Fibroblast of lung (primary cell): Measurements from ENCODE around the gene CYGB. TPM values are rescaled to one million over a fixed set of nuclear protein-coding genes. Genes with fewer than 3 reads are reported as not detected.

ENCODE experiments used
- DNase-seq, 2 donors: peaks; one replicate each; pipeline versions ENCODE4 v3.0.0 to v3.0.0-alpha.2; 2010; ENCODE audit warnings: low read depth in 2 of 2
- H2AFZ ChIP-seq: 2 replicates; pipeline ENCODE4 v1.5.1; 2012; ENCODE audit warnings: low read length, control low read depth, inconsistent platforms
- H3K27ac ChIP-seq: 2 replicates; pipeline ENCODE4 v1.5.1; 2011; ENCODE audit warnings: low read length, control low read depth; ENCODE audit not compliant: insufficient read depth
- H3K27me3 ChIP-seq: 2 replicates; pipeline ENCODE4 v1.5.1; 2011; ENCODE audit warnings: mild to moderate bottlenecking, low read length; ENCODE audit not compliant: control insufficient read depth, insufficient read depth
- H3K36me3 ChIP-seq: 2 replicates; pipeline ENCODE4 v1.5.1; 2011; ENCODE audit warnings: low read length; ENCODE audit not compliant: control insufficient read depth, insufficient read depth
- H3K4me1 ChIP-seq: 2 replicates; pipeline ENCODE4 v1.5.1; 2011; ENCODE audit warnings: low read length; ENCODE audit not compliant: control insufficient read depth, insufficient read depth; ENCODE audit errors: extremely low read depth
- H3K4me2 ChIP-seq: 2 replicates; pipeline ENCODE4 v1.5.1; 2011; ENCODE audit warnings: low read length, control low read depth; ENCODE audit not compliant: insufficient read depth; ENCODE audit errors: extremely low read depth
- H3K4me3 ChIP-seq, 4 experiments: fragments of 200-600 bp in 1 of 4; sonication (generic) in 1 of 4; replicated peaks in 1 of 4; 2 replicates each; pipeline ENCODE4 v1.5.1; 2011 to 2016; ENCODE audit warnings: low read length in 4 of 4, low read depth in 3 of 4, mild to moderate bottlenecking in 3 of 4, control low read depth in 2 of 4, inconsistent platforms in 1 of 4, mixed read lengths in 1 of 4; ENCODE audit not compliant: insufficient read depth in 1 of 4; ENCODE audit errors: control extremely low read depth in 1 of 4
- H3K79me2 ChIP-seq: 2 replicates; pipeline ENCODE4 v1.5.1; 2012; ENCODE audit warnings: mild to moderate bottlenecking, low read length, inconsistent platforms; ENCODE audit not compliant: control insufficient read depth, insufficient read depth
- H3K9ac ChIP-seq: 2 replicates; pipeline ENCODE4 v1.5.1; 2011; ENCODE audit warnings: mild to moderate bottlenecking, low read length, control low read depth; ENCODE audit not compliant: insufficient read depth
- H3K9me3 ChIP-seq: 2 replicates; pipeline ENCODE4 v1.5.1; 2012; ENCODE audit warnings: low read depth, low read length; ENCODE audit not compliant: control insufficient read depth, insufficient read depth
- H4K20me1 ChIP-seq: 2 replicates; pipeline ENCODE4 v1.5.1; 2011; ENCODE audit warnings: low read length; ENCODE audit not compliant: control insufficient read depth, insufficient read depth; ENCODE audit errors: extremely low read depth
- EZH2 ChIP-seq: IDR thresholded peaks from 2 replicates; pipeline ENCODE4 v1.5.1; 2012; ENCODE audit warnings: low read length, control low read depth, mild to moderate bottlenecking; ENCODE audit errors: missing control alignments
- polyA plus RNA-seq, 2 donors: library from polyadenylated mRNA; depleted of rRNA in 1 of 2; stranded (reverse) in 1 of 2; unstranded in 1 of 2; fragments of >200 nt; gene quantifications; 2 replicates each; pipeline ENCODE4 v1.2.1, GENCODE V29; 2011 to 2012; ENCODE audit warnings: missing spikeins in 1 of 2
- total RNA-seq: library from RNA; depleted of rRNA; stranded (reverse); fragments of >200 nt; gene quantifications from 2 replicates; pipeline ENCODE4 v1.2.1, GENCODE V29; 2014
- TF ChIP-seq, protein P1 (sequence below), 2 donors: IDR thresholded peaks in 1 of 2; conservative IDR thresholded peaks in 1 of 2; 1 replicate in 1 of 2; 2 replicates in 1 of 2; pipeline ENCODE4 v1.5.1; 2011 to 2012; ENCODE audit warnings: low read length in 2 of 2, control low read depth in 1 of 2, inconsistent platforms in 1 of 2, low read depth in 1 of 2, mild to moderate bottlenecking in 1 of 2

Gene CYGB
- total and polyA plus RNA-seq, 2 donors (not counting 1 experiment from before 2014, with no cell fraction given), result 10.0 to 12.4 TPM

DNA sequence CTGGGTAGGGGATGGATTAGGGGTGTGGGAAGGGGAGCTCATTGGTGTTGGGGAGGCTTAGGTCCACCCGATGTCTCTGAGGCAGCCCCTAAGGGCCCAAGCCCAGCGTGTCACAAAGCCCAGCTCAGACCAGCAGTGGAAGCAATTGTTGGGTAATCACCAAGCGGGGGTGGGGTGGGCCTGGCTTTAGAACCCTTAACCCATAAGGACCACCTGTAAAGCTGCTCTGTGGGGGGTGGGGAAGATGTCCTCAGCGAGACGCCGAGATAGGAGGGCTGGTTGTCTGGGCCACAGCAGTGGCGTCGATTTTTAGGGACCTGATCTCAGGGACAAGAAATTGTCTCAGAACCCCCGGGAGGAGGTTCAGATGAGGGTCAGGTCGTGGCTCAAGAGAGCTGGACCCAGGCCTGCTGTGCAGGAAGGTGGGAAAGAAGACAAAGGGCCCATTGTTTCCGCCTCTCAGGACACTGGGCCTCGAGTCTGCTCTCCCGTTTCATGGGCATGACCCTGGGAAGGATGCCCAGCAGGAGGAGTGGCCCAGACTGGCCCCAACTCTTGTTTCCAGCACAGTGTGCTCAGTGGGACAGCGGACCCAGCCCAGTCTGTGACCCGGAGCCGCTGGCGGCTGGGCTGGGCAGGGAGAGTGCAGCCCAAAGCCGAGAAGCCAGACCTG, 32.2 kb upstream of the CYGB start:
- Histone ChIP-seq H3K27me3 (no peaks in the 10 kb centered on the region), H3K4me1 (no peaks in the 10 kb centered on the region), H3K27ac (no peak overlapping the region), H3K9ac (no peak overlapping the region), H4K20me1 (no peaks in the 10 kb centered on the region), H3K36me3 (no peaks in the 10 kb centered on the region), H2AFZ (no peak overlapping the region), H3K9me3 (no peaks in the 10 kb centered on the region), H3K4me2 (no peak overlapping the region), H3K79me2 (no peaks in the 10 kb centered on the region), H3K4me3 (no peak overlapping the region)
- TF ChIP-seq, protein P1, sequence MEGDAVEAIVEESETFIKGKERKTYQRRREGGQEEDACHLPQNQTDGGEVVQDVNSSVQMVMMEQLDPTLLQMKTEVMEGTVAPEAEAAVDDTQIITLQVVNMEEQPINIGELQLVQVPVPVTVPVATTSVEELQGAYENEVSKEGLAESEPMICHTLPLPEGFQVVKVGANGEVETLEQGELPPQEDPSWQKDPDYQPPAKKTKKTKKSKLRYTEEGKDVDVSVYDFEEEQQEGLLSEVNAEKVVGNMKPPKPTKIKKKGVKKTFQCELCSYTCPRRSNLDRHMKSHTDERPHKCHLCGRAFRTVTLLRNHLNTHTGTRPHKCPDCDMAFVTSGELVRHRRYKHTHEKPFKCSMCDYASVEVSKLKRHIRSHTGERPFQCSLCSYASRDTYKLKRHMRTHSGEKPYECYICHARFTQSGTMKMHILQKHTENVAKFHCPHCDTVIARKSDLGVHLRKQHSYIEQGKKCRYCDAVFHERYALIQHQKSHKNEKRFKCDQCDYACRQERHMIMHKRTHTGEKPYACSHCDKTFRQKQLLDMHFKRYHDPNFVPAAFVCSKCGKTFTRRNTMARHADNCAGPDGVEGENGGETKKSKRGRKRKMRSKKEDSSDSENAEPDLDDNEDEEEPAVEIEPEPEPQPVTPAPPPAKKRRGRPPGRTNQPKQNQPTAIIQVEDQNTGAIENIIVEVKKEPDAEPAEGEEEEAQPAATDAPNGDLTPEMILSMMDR (conservative IDR thresholded peaks at IDR 0.05 in 1 of 2, IDR thresholded peaks at IDR 0.05 in 1 of 2; ENCODE audit: low read depth in 1 of 2, low read length in 2 of 2), result no peak
- no peak for TF ChIP-seq EZH2
- DNase-seq, result peak in 1 of 2 donors; percentile 35

DNA sequence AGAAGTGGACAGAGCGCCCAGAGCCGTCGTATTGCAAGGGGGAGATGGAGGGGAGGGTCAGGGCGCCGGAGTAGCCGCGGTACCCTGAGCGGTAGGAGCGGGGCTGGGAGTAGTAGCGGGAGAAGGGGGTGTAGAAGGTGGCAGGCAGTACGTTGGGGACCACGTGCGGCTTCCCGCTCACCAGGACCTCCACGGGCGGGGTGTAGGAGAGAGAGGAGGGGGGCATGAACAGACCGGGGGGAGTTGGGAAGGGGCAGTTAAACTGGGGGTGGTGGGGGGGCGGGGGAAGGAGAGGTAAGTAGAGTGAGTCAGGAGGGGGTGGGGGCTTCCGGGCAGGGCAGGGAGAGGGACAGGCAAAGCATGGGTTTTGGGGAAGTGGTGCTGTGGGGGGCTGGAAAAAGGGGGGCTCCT, 31.3 kb upstream of the CYGB start:
- TF ChIP-seq EZH2, result no peak
- TF ChIP-seq, protein P1 (conservative IDR thresholded peaks at IDR 0.05 in 1 of 2, IDR thresholded peaks at IDR 0.05 in 1 of 2; ENCODE audit: low read depth in 1 of 2, low read length in 2 of 2), result no peak

DNA sequence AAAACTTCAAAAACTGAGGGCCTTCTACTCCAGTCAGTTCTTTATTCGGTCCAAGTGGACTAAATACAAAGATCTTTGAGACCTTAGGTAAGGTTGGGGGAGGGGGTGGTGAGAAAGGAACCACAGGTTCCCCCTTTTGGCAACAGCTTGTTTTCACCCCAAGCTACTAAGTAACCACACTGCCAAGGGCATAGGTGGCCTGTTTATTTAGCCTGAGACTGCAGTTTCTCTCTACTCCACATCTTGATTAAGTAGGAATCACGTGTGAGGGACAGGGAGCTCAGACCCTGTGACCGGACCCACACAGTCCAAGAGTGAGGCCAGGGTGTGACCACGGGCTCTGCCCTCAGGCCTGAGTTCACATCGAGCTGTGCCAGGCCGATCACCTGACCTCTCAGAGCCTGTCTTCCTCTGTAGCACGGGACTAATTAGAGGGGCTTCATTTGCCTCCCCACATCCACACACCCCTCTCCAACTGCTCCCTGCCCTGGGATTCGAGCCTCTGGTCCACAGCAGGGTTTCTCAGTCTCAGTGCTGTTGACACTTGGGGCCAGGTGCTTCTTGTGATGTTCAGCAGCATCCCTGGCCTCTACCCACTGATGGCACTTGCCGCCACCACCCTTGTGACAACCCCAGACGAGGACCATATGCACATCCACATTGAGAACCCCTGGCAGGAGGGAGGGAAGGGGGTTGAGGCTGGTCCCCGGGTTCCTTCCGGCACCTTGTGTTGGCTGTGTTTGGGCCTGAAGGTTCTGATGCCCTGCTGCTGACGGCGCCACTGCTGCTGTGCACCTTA, 30.3 kb upstream of the CYGB start:
- TF ChIP-seq EZH2, result no peak
- TF ChIP-seq, protein P1 (conservative IDR thresholded peaks at IDR 0.05 in 1 of 2, IDR thresholded peaks at IDR 0.05 in 1 of 2; ENCODE audit: low read depth in 1 of 2, low read length in 2 of 2), result no peak
- Histone ChIP-seq H3K9me3 (no peaks in the 10 kb centered on the region), H3K9ac (no peak overlapping the region), H3K79me2 (no peaks in the 10 kb centered on the region), H3K4me2 (no peak overlapping the region), H2AFZ (no peak overlapping the region), H4K20me1 (no peaks in the 10 kb centered on the region), H3K36me3 (no peaks in the 10 kb centered on the region), H3K27ac (no peak overlapping the region), H3K4me3 (no peak overlapping the region), H3K4me1 (no peaks in the 10 kb centered on the region), H3K27me3 (no peaks in the 10 kb centered on the region)
- DNase-seq, result no peak

More for the DNA sequence above, 31.3 kb upstream of the CYGB start:
- Histone ChIP-seq H3K4me1 (no peaks in the 10 kb centered on the region), H3K9me3 (no peaks in the 10 kb centered on the region), H3K27ac (no peak overlapping the region), H3K79me2 (no peaks in the 10 kb centered on the region), H2AFZ (no peak overlapping the region), H3K36me3 (no peaks in the 10 kb centered on the region), H3K9ac (no peak overlapping the region), H3K4me2 (no peak overlapping the region), H3K27me3 (no peaks in the 10 kb centered on the region), H3K4me3 (no peak overlapping the region), H4K20me1 (no peaks in the 10 kb centered on the region)
- DNase-seq, result no peak
